UCSD-AML1 (cell line): ENCODE data around the gene TTPAL.

ENCODE experiments used
- DNase-seq: peaks from one replicate; lab custom pipeline; 2025; ENCODE audit not compliant: unreplicated experiment; lab: John Stamatoyannopoulos, UW

Gene TTPAL

DNA sequence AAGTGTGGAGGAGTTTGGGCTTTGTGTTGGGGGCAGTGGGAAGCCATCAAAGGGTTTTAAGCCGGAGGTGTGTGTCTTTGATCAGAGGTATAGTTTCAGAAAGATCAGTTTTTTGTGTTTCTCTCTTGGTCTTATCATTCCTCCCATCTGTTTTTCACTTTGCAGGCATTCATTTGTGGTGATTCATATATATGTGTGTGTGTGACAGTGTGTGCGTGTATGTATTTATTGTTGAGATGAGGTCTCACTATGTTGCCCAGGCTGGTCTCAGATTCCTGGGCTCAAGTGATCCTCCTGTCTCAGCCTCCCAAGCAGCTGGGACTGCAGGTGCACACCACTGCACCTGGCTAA is 57.3 kb downstream of the TTPAL start:
- no peak for DNase-seq

DNA sequence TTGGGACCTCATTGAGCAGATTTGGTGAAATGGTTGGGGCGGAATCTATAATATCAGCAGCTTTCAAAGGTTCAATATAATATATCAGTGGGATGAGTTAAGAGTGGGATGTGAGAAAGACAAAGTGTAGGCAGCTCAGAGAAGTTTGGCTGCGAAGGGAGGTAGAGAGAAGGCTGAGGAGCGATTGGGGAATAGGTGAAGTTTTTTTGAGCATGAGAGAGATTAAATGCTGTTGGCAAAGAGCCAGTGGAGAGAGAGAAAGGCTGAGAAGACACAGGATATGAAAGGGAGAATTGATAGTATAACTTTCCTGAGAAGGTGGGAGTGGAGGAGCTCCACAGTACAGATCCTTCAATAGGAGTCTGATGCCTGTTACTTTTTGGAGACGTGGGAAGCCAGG is 58.3 kb downstream of the TTPAL start:
- no peak for DNase-seq

- DNase-seq = no peak
Observed at GRCh38 chr20:44536175-44536574, 60.5 kb downstream of the TTPAL start.

DNA sequence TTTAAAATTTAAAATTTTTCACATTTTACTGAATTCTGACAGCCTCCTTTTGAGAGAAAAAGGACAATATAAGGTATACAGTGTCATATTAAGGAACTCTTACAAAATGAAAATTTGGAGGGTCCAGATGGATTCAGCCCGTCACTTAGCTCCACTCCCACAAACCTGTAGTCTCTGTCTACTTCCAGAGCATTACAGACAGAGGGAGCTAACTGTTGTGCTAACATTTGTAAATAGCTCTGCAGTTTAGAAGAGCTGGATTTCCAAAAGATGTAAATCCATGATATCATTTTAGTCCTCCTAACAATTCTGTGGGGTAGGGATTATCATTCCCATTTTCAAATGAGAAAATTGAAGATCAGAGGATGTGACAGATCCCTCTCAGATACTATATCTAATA is 62.3 kb downstream of the TTPAL start:
- no peak for DNase-seq

GRCh38 chr20:44540834-44541233 is 65.2 kb downstream of the TTPAL start:
- DNase-seq = no peak

- no peak for DNase-seq
Observed at GRCh38 chr20:44541992-44542391, 66.3 kb downstream of the TTPAL start.

DNA sequence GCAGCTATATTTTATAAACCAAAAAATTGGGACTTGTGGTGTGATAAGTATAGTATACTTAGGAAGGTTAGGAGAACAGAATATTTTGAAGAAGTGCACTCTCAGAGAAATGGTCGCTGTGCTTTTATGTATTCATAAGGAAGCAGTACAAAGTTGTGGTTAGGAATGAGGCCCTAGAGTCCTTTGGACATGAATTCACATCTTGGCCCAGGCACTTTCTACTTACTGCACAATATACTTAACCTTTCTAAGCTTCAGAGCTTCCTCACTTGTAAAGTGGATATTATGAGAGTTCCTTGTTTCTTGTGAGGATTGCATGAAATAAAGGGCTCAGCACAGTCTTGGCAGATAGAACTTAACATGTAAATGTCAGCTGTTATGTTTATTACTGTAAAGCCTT is 67.2 kb downstream of the TTPAL start:
- DNase-seq = no peak

DNA sequence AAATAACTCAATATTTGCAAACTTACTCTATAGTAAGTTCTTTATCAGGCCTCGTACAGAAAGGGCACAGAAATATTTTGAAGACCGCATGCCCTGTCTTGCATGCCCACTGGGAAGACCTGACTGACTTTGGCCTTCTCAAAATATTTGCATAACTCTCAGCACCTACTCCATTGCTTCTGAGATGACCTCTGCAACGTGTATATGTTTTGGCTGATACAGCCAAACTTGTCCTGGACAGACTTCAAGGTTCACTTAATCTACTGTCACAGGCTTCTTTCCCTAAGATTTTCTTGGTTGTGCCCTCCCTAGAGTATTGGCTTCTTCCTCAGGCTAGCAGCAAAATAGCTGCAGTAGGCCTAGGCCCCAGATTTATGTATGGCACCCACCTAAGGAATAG is 67.7 kb downstream of the TTPAL start:
- DNase-seq = no peak
